ENCODE data around the gene CEL.

- TF ChIP-seq EGR1 (IDR thresholded peaks at IDR 0.05) (no peak), EP300 (IDR thresholded peaks at IDR 0.05; ENCODE audit: borderline replicate concordance) (no peak), REST (IDR thresholded peaks at IDR 0.05; ENCODE audit: low read depth) (no peak), FOXM1 (IDR thresholded peaks at IDR 0.05; ENCODE audit: borderline replicate concordance, low read depth) (no peak), RAD21 (IDR thresholded peaks at IDR 0.05; ENCODE audit: low read depth) (no peak), TCF12 (IDR thresholded peaks at IDR 0.05; ENCODE audit: low read depth) (no peak)
These were observed 26.1 kb upstream of the CEL start for GRCh38 chr9:133035669-133036068.
